Measurements from ENCODE around the gene DCAF10.
A peak's percentile ranks its signal among the peaks of the same experiment; 100 is the strongest.
"Not testable (repeated sequence)": the region's sequence is repeated elsewhere in the genome, so short reads cannot be mapped to it uniquely, and the experiment has no call there.

DCAF10 gene

DNA sequence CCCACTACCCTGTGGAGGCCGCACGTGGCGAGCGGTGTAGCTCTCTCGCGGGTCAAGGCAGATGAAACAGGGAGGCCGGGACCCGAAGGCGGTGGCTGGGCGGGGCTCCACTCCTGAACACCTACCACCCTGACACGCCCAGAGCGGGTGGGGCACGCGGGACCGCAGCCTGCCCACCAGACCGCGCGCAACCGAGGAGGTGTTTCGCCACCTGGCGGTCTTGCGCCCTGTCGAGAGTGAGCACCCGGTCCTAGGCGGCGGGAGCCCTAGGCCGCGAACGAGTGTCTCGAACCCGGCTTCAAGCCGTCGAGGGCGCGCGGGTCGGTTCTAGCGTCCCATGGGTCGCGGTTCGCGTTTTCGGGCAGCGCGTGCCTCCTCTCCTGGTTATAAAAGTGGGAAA, 13.5 kb upstream of the DCAF10 start:
- H3K9ac ChIP-seq = no peak overlapping the region
- H3K4me2 ChIP-seq = no peak overlapping the region
- peaks cover 4 to 26% (median 14%) of the 10 kb centered on the region in 11 experiments; a peak in 18 of 22 replicates for H4K20me1 ChIP-seq
- H3K4me3 ChIP-seq = no peak overlapping the region
- H3K27ac ChIP-seq = no peak overlapping the region
- H3K36me3 ChIP-seq = peaks cover 15 to 24% (median 18%) of the 10 kb centered on the region in 11 experiments
- no peak for TF ChIP-seq Cebpa-rat (IDR thresholded peaks at IDR 0.05)
- H3K4me1 ChIP-seq = peaks cover 20 to 31% (median 28%) of the 10 kb centered on the region in 10 experiments
- H3K9me3 ChIP-seq (replicated peaks in 1 of 11) = no peaks in the 10 kb centered on the region; a peak in 1 of 22 replicates
- H3K27me3 ChIP-seq = no peaks in the 10 kb centered on the region

DNA sequence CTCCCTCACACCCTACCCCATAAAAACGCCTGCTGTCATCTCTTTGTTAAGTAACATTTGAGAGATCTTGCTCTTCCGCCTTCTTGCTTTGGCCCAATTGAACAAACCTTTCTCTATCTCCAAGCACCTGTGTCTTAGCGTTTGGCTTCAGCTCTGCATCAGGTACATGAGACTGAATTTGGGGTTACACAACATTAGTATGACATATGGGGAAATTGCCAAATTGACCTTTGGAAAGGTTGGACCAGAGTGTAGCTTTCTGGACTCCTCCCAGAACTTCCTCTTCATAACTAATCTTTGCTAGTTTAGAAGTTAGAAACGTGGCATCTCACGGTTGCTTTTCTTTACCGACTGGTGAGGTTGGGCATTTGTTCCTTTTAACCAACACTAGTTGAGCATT, 12.3 kb upstream of the DCAF10 start:
- Histone ChIP-seq H3K4me2 (no peak overlapping the region), H4K20me1 (peaks cover 0 to 13% (median 5%) of the 10 kb centered on the region in 11 experiments; a peak in 12 of 22 replicates), H3K9me3 (replicated peaks in 1 of 11) (no peaks in the 10 kb centered on the region; a peak in 1 of 22 replicates), H3K27me3 (no peaks in the 10 kb centered on the region), H3K4me1 (peaks cover 7 to 19% (median 15%) of the 10 kb centered on the region in 10 experiments), H3K36me3 (peaks cover 2 to 11% (median 5%) of the 10 kb centered on the region in 11 experiments), H3K9ac (no peak overlapping the region), H3K27ac (no peak overlapping the region), H3K4me3 (no peak overlapping the region)
- TF ChIP-seq Cebpa-rat (IDR thresholded peaks at IDR 0.05) = no peak

DNA sequence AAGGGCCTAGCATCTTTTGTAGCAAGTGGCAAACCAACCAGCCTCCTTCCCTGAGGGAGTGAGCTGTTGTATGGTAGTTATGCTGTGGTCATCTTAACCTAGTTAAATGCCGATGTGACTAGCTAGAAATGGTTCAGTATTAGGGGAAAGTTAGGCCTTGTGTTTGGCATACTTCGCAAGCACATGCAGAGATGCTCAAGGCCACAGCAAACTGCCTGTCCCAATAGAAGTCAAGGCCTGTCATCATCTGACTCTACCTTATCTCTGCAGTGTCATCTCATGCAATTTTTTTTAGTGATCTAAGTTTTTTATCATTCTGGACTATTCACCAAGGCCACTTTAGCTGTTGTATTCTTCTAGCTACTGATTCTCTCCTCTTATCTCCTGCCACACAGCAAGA, 10.5 kb upstream of the DCAF10 start:
- peaks cover 0 to 12% (median 7%) of the 10 kb centered on the region in 10 experiments; a peak in 15 of 20 replicates for H3K4me1 ChIP-seq
- no peak overlapping the region for H3K27ac ChIP-seq
- no peak overlapping the region for H3K4me2 ChIP-seq
- H3K27me3 ChIP-seq = no peaks in the 10 kb centered on the region
- no peak overlapping the region for H3K9ac ChIP-seq
- H3K4me3 ChIP-seq = no peak overlapping the region
- H4K20me1 ChIP-seq = no peaks in the 10 kb centered on the region
- H3K36me3 ChIP-seq = peaks cover 0 to 8% (median 0%) of the 10 kb centered on the region in 11 experiments; a peak in 1 of 22 replicates
- H3K9me3 ChIP-seq (replicated peaks in 1 of 11) = no peaks in the 10 kb centered on the region; a peak in 1 of 22 replicates
- TF ChIP-seq Cebpa-rat (IDR thresholded peaks at IDR 0.05) = no peak

DNA sequence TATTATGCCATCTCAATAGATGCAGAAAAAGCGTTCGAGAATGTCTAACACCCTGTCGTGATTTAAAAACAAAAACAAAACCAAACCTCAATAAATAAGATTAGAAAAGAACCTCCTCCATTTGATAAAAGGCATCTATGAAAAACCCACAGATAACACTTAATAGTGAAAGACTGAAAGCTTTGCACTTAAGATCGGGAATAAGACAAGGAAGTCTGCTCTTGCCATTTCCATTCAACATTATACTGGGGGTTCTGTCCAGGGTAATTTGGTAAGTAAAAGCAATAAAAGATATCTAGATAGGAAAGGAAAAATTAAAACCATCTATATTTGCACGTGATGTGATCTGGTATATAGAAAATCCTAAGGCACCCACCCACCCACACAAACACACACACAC, 8.5 kb upstream of the DCAF10 start:
- Histone ChIP-seq H3K9me3 (replicated peaks in 1 of 11) (no peaks in the 10 kb centered on the region; a peak in 1 of 22 replicates), H3K36me3 (peaks cover 0 to 8% (median 0%) of the 10 kb centered on the region in 11 experiments; a peak in 1 of 22 replicates), H3K27me3 (no peaks in the 10 kb centered on the region)

DNA sequence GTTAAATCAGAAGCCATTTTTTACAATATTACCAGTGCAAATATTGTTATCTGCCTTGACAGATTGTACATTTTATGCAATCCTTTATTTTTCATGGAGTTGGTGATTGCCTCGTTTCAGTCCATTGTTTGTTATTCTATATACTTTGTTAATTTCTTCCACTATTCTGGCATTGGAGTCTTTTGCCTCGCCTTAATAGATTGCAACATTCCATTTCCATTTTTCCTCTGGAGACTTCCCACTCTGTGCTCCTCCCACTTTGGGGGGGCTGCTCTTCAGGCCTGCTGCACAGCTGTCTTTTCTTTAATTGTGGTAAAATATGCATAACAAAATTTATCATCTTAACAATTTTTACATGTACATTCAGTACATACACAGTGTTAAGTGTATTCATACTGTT, 4.4 kb upstream of the DCAF10 start:
- no peaks in the 10 kb centered on the region for H3K9me3 ChIP-seq (replicated peaks in 1 of 11)
- no peak for TF ChIP-seq Cebpa-rat (IDR thresholded peaks at IDR 0.05)
- H3K36me3 ChIP-seq = peaks cover 0 to under 1% (median 0%) of the 10 kb centered on the region in 11 experiments; a peak in 1 of 22 replicates
- H3K9ac ChIP-seq = no peak overlapping the region
- H3K27me3 ChIP-seq = no peaks in the 10 kb centered on the region
- H4K20me1 ChIP-seq = peaks cover 0 to 3% (median 1%) of the 10 kb centered on the region in 11 experiments; a peak in 11 of 22 replicates
- H3K27ac ChIP-seq = no peak overlapping the region
- peak overlapping the region in 8 of 11 experiments; percentile 21 to 70 (median 46); a peak in 13 of 22 replicates for H3K4me2 ChIP-seq
- H3K4me3 ChIP-seq = no peak overlapping the region
- peaks cover 21 to 46% (median 35%) of the 10 kb centered on the region in 10 experiments for H3K4me1 ChIP-seq

More for the DNA sequence above, 8.5 kb upstream of the DCAF10 start:
- H3K9ac ChIP-seq = no peak overlapping the region
- H4K20me1 ChIP-seq = no peaks in the 10 kb centered on the region
- no peak overlapping the region for H3K4me2 ChIP-seq
- H3K4me3 ChIP-seq = no peak overlapping the region
- no peak for TF ChIP-seq Cebpa-rat (IDR thresholded peaks at IDR 0.05)
- H3K27ac ChIP-seq = no peak overlapping the region
- peaks cover 0 to 22% (median 13%) of the 10 kb centered on the region in 10 experiments; a peak in 14 of 20 replicates for H3K4me1 ChIP-seq

DNA sequence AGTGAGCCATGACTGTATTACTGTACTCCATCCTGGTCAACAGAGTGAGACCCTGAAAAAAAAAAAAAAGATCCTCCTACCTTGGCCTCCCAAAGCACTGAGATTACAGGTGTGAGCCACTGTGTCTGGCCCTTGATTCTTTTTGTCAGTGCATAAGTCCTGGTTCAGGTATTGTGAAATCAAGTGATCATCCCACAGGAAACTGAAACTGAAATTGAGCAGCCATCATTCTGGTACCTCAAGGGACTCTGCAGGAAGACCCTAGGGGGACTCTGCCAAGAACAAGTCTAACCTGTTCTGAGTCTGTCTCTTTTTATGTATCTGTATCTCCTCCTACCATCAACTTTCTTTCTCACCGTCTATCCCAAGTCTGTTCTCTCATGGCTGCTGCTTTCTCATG, 1.9 kb upstream of the DCAF10 start:
- H4K20me1 ChIP-seq = peaks cover 15 to 28% (median 23%) of the 10 kb centered on the region in 11 experiments
- peaks cover 36 to 65% (median 51%) of the 10 kb centered on the region in 10 experiments for H3K4me1 ChIP-seq
- H3K36me3 ChIP-seq = no peaks in the 10 kb centered on the region; a peak in 1 of 22 replicates
- H3K9ac ChIP-seq = no peak overlapping the region; a peak in 1 of 22 replicates
- TF ChIP-seq Cebpa-rat (IDR thresholded peaks at IDR 0.05) = peak in 6 of 11 experiments; percentile 27 to 83 (median 72); a peak in 9 of 22 replicates
- no peaks in the 10 kb centered on the region for H3K9me3 ChIP-seq (replicated peaks in 1 of 11)
- peak overlapping the region; percentile 4 to 98 (median 88); a peak in 19 of 22 replicates for H3K4me2 ChIP-seq
- no peak overlapping the region for H3K4me3 ChIP-seq
- peak overlapping the region in 2 of 11 experiments; percentile 3 to 13; a peak in 4 of 22 replicates for H3K27ac ChIP-seq
- H3K27me3 ChIP-seq = no peaks in the 10 kb centered on the region

DNA sequence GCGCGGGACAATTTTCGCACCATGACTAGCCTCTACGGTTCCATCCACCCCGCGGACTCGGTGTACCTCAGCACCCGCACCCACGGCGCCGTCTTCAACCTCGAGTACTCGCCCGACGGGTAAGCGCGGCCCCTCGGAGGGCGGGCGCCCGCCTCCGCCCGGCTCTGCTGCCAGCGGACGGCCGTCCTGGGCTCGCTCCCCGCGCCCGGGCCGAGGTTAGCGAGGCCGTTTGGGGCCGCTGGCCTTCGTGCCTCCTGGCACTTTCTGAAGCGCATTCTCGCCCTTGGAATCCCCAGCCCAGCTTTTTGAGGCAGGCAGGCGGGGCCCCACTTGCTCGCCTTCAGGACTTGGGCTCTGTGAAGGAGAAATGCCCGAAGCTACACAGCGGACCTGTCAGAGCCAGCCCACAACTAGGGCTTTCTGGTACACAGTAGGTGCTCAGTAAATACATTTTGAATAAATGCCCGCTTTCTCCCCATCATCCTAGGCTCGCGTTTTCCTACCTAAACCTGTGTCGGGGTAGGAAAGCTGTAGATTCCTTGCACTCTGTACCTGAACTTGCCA, 772 bp downstream of the DCAF10 start:
- Histone ChIP-seq H3K4me1 (peaks cover 36 to 52% (median 40%) of the 10 kb centered on the region in 10 experiments), H3K9ac (peak overlapping the region; percentile 90 to 99 (median 96)), H3K9me3 (replicated peaks in 1 of 11) (no peaks in the 10 kb centered on the region), H3K4me3 (peak overlapping the region; percentile 80 to 96 (median 92)), H4K20me1 (peaks cover 22 to 55% (median 46%) of the 10 kb centered on the region in 11 experiments), H3K27ac (peak overlapping the region; percentile 88 to 97 (median 95)), H3K36me3 (peaks cover 0 to 22% (median 5%) of the 10 kb centered on the region in 11 experiments; a peak in 8 of 22 replicates), H3K27me3 (no peaks in the 10 kb centered on the region), H3K4me2 (peak overlapping the region; percentile 78 to 98 (median 92))
- no peak for TF ChIP-seq Cebpa-rat (IDR thresholded peaks at IDR 0.05)

DNA sequence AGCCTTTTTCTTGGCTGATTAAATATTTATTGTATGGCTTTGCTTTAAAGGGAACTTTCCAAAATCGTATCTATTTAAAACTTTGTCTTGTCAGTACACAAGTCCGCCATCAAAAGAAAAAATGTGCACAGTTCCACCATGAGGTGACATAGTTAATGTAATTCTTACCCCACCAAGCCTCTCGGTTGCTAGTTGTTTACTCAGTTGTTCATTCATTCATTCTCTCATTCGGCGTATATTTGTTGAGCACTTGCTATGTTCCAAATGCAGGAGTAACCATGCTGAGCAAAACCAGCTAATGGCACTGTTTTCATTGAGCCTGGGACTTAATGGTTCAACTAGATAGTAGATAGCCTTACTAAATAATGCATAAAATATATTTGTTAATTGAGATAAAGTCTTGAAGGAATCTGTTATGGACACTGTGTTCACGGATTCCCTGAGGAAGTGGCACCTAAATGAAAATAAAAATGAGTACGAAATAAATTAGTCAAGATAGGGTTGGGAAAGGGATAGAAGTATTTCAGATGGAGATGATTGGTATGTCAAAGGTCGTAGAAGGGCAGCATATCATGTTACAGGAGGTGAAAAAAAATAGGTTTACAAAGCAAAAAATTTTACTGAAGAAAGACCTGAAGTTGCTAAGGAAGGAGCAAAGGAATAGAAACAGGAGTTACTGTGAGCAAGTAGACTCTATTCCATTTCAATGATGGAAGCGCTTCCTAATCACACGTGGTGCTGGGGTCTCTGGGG, 1.5 kb downstream of the DCAF10 start:
- no peak for TF ChIP-seq Cebpa-rat (IDR thresholded peaks at IDR 0.05)
- H3K4me2 ChIP-seq = peak overlapping the region; percentile 78 to 98 (median 92)
- peaks cover 0 to 25% (median 5%) of the 10 kb centered on the region in 11 experiments; a peak in 8 of 22 replicates for H3K36me3 ChIP-seq
- peak overlapping the region; percentile 80 to 96 (median 92) for H3K4me3 ChIP-seq
- H4K20me1 ChIP-seq = peaks cover 23 to 62% (median 54%) of the 10 kb centered on the region in 11 experiments
- no peaks in the 10 kb centered on the region for H3K9me3 ChIP-seq (replicated peaks in 1 of 11)
- peaks cover 32 to 44% (median 37%) of the 10 kb centered on the region in 10 experiments for H3K4me1 ChIP-seq
- H3K27me3 ChIP-seq = no peaks in the 10 kb centered on the region
- peak overlapping the region; percentile 90 to 99 (median 96) for H3K9ac ChIP-seq
- peak overlapping the region in 10 of 11 experiments; percentile 88 to 96 (median 94); a peak in 19 of 22 replicates for H3K27ac ChIP-seq

DNA sequence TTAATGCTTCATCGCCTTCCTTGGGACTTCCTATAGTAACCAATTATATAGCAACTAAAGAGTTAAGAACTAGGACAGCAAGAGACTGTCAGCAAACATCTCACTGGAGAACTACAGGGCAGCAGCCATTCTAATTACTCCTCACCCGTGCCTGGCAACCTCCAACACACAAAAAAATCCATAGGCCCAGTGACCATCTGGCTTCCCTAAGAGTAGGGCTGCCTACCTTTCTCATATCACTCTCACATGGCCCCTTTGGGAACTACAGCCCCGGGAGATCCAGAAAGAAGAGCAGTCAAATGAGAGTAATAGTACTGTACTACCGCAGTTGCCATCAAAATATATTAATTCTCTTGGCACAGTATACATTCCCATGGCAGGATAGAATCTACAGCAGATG, 5.7 kb downstream of the DCAF10 start:
- no peak for TF ChIP-seq Cebpa-rat (IDR thresholded peaks at IDR 0.05)
- peaks cover 21 to 92% (median 67%) of the 10 kb centered on the region in 11 experiments for H4K20me1 ChIP-seq
- no peak overlapping the region for H3K4me3 ChIP-seq
- no peaks in the 10 kb centered on the region for H3K27me3 ChIP-seq
- no peak overlapping the region for H3K4me2 ChIP-seq
- no peak overlapping the region for H3K9ac ChIP-seq
- no peak overlapping the region for H3K27ac ChIP-seq
- peaks cover 11 to 21% (median 17%) of the 10 kb centered on the region in 10 experiments for H3K4me1 ChIP-seq
- H3K9me3 ChIP-seq (replicated peaks in 1 of 11) = peaks cover 0 to 7% (median 0%) of the 10 kb centered on the region in 11 experiments; a peak in 1 of 22 replicates
- peaks cover 13 to 50% (median 28%) of the 10 kb centered on the region in 11 experiments; a peak in 21 of 22 replicates for H3K36me3 ChIP-seq

DNA sequence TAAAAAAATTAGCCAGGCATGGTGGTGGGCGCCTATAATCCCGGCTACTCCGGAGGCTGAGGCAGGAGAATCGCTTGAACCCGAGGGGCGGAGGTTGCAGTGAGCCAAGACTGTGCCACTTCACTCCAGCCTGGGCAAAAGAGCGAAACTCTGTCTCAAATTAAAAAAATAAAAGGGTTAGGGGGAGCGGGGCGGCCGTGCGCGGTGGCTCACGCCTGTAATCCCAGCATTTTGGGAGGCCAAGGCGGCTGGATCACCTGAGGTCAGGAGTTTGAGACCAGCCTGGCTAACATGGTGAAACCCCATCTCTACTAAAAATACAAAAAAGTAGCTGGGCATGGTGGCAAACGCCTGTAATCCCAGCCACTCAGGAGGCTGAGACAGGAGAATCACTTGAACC, 9.1 kb downstream of the DCAF10 start:
- H3K27ac ChIP-seq; H3K4me2 ChIP-seq; H3K27me3 ChIP-seq; H3K9ac ChIP-seq; H3K4me3 ChIP-seq; H3K9me3 ChIP-seq (replicated peaks in 1 of 11): not testable (repeated sequence)
- peaks cover 0 to 17% (median 6%) of the 10 kb centered on the region in 10 experiments; a peak in 8 of 20 replicates for H3K4me1 ChIP-seq
- H3K36me3 ChIP-seq = peaks cover 16 to 67% (median 32%) of the 10 kb centered on the region in 11 experiments; a peak in 21 of 22 replicates
- H4K20me1 ChIP-seq = peaks cover 11 to 78% (median 39%) of the 10 kb centered on the region in 11 experiments; a peak in 19 of 22 replicates
